Effector memory CD4-positive, alpha-beta T cell (primary cell): Measurements from ENCODE around the gene RRAGA.
"Not testable (repeated sequence)": the region's sequence is repeated elsewhere in the genome, so short reads cannot be mapped to it uniquely, and the experiment has no call there.

Experiments used
- DNase-seq, 3 donors: peaks; one replicate each; pipeline ENCODE4 v3.0.0-alpha.2; 2020
- H3K27ac ChIP-seq: 2 replicates; pipeline ENCODE4 v1.7.0; 2013; ENCODE audit warnings: mild to moderate bottlenecking, low read length, moderate library complexity; ENCODE audit not compliant: insufficient read depth, poor library complexity, severe bottlenecking
- H3K27me3 ChIP-seq: replicated peaks from 2 replicates; pipeline ENCODE4 v1.7.0; 2013; ENCODE audit warnings: mild to moderate bottlenecking, low read length; ENCODE audit not compliant: insufficient read depth, control insufficient read depth, poor library complexity, severe bottlenecking
- H3K36me3 ChIP-seq: 2 replicates; pipeline ENCODE4 v1.7.0; 2013; ENCODE audit warnings: mild to moderate bottlenecking, low read length, moderate library complexity; ENCODE audit not compliant: control insufficient read depth, insufficient read depth
- H3K4me1 ChIP-seq: 2 replicates; pipeline ENCODE4 v1.7.0; 2013; ENCODE audit warnings: low read length, mild to moderate bottlenecking; ENCODE audit not compliant: control insufficient read depth, insufficient read depth, poor library complexity, severe bottlenecking
- H3K4me3 ChIP-seq: 2 replicates; pipeline ENCODE4 v1.7.0; 2013; ENCODE audit warnings: low read length, low read depth, mild to moderate bottlenecking; ENCODE audit not compliant: insufficient read depth, poor library complexity, severe bottlenecking
- H3K9me3 ChIP-seq: 2 replicates; pipeline ENCODE4 v1.7.0; 2013; ENCODE audit warnings: mild to moderate bottlenecking, low read length, moderate library complexity; ENCODE audit not compliant: control insufficient read depth
- total RNA-seq, 3 donors: gene quantifications; one replicate each; lab custom pipeline; 2026; lab: John Stamatoyannopoulos, UW

The RRAGA gene
- 33.1 to 35.0 (median 33.9) reads per million in 3 donors for total RNA-seq

- Histone ChIP-seq H3K4me3 (peak within 1 kb of the TSS; percentile 84), H3K4me1 (peaks cover 13% of the 10 kb centered on the region), H3K27me3 (no peaks in the 10 kb centered on the region), H3K9me3 (no peaks in the 10 kb centered on the region), H3K27ac (peak within 1 kb of the TSS; percentile 88), H3K36me3 (no peaks in the 10 kb centered on the region)
- peak; percentile 92 to 93 (median 92) for DNase-seq
Observed at GRCh38 chr9:19048966-19049916, at the start of gene RRAGA. Gene RRAGA, plus strand, starts transcription at chr9:19049427. Its CDS starts 233 bp downstream, at chr9:19049660.

- no peak for DNase-seq
- H3K4me3 ChIP-seq = no peak overlapping the region
- H3K27ac ChIP-seq = no peak overlapping the region
Observed at GRCh38 chr9:19000133-19000532, 49.1 kb upstream of the RRAGA start.

GRCh38 chr9:19009391-19009965, 39.7 kb upstream of the RRAGA start:
- DNase-seq = no peak
- Histone ChIP-seq H3K27me3 (no peaks in the 10 kb centered on the region), H3K27ac (no peak overlapping the region), H3K4me1 (no peaks in the 10 kb centered on the region), H3K36me3 (no peaks in the 10 kb centered on the region), H3K9me3 (no peaks in the 10 kb centered on the region), H3K4me3 (no peak overlapping the region)

More at GRCh38 chr9:19000133-19000532, 49.1 kb upstream of the RRAGA start:
- Histone ChIP-seq H3K4me1 (no peaks in the 10 kb centered on the region), H3K9me3 (no peaks in the 10 kb centered on the region), H3K36me3 (no peaks in the 10 kb centered on the region), H3K27me3 (no peaks in the 10 kb centered on the region)

GRCh38 chr9:19018201-19018600, 31.0 kb upstream of the RRAGA start:
- no peak for DNase-seq
- Histone ChIP-seq H3K27me3 (no peaks in the 10 kb centered on the region), H3K4me1 (no peaks in the 10 kb centered on the region), H3K4me3 (no peak overlapping the region), H3K9me3 (no peaks in the 10 kb centered on the region), H3K27ac (no peak overlapping the region), H3K36me3 (no peaks in the 10 kb centered on the region)

- Histone ChIP-seq H3K27ac (no peak overlapping the region), H3K36me3 (no peaks in the 10 kb centered on the region), H3K27me3 (no peaks in the 10 kb centered on the region), H3K4me3 (no peak overlapping the region), H3K9me3 (no peaks in the 10 kb centered on the region), H3K4me1 (no peaks in the 10 kb centered on the region)
- DNase-seq = no peak
Observed at GRCh38 chr9:19020886-19021455, 28.3 kb upstream of the RRAGA start.

- H3K36me3 ChIP-seq, H3K4me1 ChIP-seq, H3K9me3 ChIP-seq, H3K27ac ChIP-seq, H3K27me3 ChIP-seq, DNase-seq, H3K4me3 ChIP-seq: not testable (repeated sequence)
Observed at GRCh38 chr9:19021649-19022048, 27.6 kb upstream of the RRAGA start.

GRCh38 chr9:19022206-19022605, 27.0 kb upstream of the RRAGA start:
- Histone ChIP-seq H3K27me3 (no peaks in the 10 kb centered on the region), H3K9me3 (no peaks in the 10 kb centered on the region), H3K4me3 (no peak overlapping the region), H3K36me3 (no peaks in the 10 kb centered on the region), H3K27ac (no peak overlapping the region), H3K4me1 (no peaks in the 10 kb centered on the region)
- DNase-seq = no peak

- DNase-seq = no peak
- no peaks in the 10 kb centered on the region for H3K9me3 ChIP-seq
- no peak overlapping the region for H3K27ac ChIP-seq
- no peak overlapping the region for H3K4me3 ChIP-seq
- no peaks in the 10 kb centered on the region for H3K27me3 ChIP-seq
- H3K4me1 ChIP-seq = no peaks in the 10 kb centered on the region
- no peaks in the 10 kb centered on the region for H3K36me3 ChIP-seq
Observed at GRCh38 chr9:19023078-19023477, 26.1 kb upstream of the RRAGA start.

GRCh38 chr9:19026375-19026774, 22.9 kb upstream of the RRAGA start:
- DNase-seq = no peak
- Histone ChIP-seq H3K9me3 (no peaks in the 10 kb centered on the region), H3K27me3 (no peaks in the 10 kb centered on the region), H3K36me3 (no peaks in the 10 kb centered on the region), H3K27ac (no peak overlapping the region), H3K4me3 (no peak overlapping the region), H3K4me1 (no peaks in the 10 kb centered on the region)

- no peak for DNase-seq
- Histone ChIP-seq H3K4me1 (no peaks in the 10 kb centered on the region), H3K9me3 (no peaks in the 10 kb centered on the region)
Observed at GRCh38 chr9:19027825-19028224, 21.4 kb upstream of the RRAGA start.

More at GRCh38 chr9:19027825-19028224, 21.4 kb upstream of the RRAGA start:
- Histone ChIP-seq H3K4me3 (no peak overlapping the region), H3K27ac (no peak overlapping the region), H3K27me3 (no peaks in the 10 kb centered on the region), H3K36me3 (no peaks in the 10 kb centered on the region)
